Measurements from ENCODE around the gene CYP3A7. TPM values are rescaled to one million over a fixed set of nuclear protein-coding genes. Genes with fewer than 3 reads are reported as not detected.

CYP3A7 gene
- total and polyA plus RNA-seq, 2 of the 13 experiments (the other 11 are each of a cell fraction or from before 2014, with no cell fraction given), result 5.8 to 6.4 TPM

DNA sequence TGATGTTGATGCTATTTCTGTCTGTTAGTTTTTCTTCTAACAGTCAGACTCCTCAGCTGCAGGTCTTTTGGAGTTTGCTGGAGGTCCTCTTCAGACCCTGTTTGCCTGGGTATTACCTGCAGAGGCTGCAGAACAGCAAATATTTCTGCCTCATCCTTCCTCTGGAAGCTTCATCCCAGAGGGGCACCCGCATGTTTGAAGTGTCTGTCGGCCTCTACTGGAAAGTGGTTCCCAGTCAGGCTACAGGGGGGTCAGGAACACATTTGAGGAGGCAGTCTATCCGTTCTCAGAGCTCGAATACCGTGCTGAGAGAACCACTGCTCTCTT lies 41.9 kb downstream of the CYP3A7 start (continued):
- TF ChIP-seq SMYD3 (CRISPR knock-in tag; IDR thresholded peaks at IDR 0.05) (no peak), PHF21A (CRISPR knock-in tag; IDR thresholded peaks at IDR 0.05) (no peak), KLF11 (CRISPR knock-in tag; IDR thresholded peaks at IDR 0.05) (no peak), ZNF549 (CRISPR knock-in tag; IDR thresholded peaks at IDR 0.05) (no peak), ZNF432 (CRISPR knock-in tag; IDR thresholded peaks at IDR 0.05; ENCODE audit: borderline replicate concordance) (no peak), ZNF296 (CRISPR knock-in tag; conservative IDR thresholded peaks at IDR 0.05) (no peak), ZSCAN29 (CRISPR knock-in tag; conservative IDR thresholded peaks at IDR 0.05) (peak; percentile 73; the same call in 1 of the 2 replicates), ZNF607 (CRISPR knock-in tag; IDR thresholded peaks at IDR 0.05; ENCODE audit: borderline replicate concordance) (no peak), ZNF543 (CRISPR knock-in tag; IDR thresholded peaks at IDR 0.05) (peak; percentile 72; the same call in 1 of the 2 replicates), TP53 (CRISPR knock-in tag; conservative IDR thresholded peaks at IDR 0.05) (no peak), ZNF790 (CRISPR knock-in tag; IDR thresholded peaks at IDR 0.05; ENCODE audit: borderline replicate concordance) (peak; percentile 41; the same call in 1 of the 2 replicates), ZNF333 (CRISPR knock-in tag; IDR thresholded peaks at IDR 0.05; ENCODE audit: borderline replicate concordance) (no peak)
- TF ChIP-seq, protein P1, sequence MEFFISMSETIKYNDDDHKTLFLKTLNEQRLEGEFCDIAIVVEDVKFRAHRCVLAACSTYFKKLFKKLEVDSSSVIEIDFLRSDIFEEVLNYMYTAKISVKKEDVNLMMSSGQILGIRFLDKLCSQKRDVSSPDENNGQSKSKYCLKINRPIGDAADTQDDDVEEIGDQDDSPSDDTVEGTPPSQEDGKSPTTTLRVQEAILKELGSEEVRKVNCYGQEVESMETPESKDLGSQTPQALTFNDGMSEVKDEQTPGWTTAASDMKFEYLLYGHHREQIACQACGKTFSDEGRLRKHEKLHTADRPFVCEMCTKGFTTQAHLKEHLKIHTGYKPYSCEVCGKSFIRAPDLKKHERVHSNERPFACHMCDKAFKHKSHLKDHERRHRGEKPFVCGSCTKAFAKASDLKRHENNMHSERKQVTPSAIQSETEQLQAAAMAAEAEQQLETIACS (CRISPR knock-in tag; IDR thresholded peaks at IDR 0.05), result no peak
- TF ChIP-seq, protein P2, sequence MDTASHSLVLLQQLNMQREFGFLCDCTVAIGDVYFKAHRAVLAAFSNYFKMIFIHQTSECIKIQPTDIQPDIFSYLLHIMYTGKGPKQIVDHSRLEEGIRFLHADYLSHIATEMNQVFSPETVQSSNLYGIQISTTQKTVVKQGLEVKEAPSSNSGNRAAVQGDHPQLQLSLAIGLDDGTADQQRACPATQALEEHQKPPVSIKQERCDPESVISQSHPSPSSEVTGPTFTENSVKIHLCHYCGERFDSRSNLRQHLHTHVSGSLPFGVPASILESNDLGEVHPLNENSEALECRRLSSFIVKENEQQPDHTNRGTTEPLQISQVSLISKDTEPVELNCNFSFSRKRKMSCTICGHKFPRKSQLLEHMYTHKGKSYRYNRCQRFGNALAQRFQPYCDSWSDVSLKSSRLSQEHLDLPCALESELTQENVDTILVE (CRISPR knock-in tag; IDR thresholded peaks at IDR 0.05), result no peak
- TF ChIP-seq, protein P3, sequence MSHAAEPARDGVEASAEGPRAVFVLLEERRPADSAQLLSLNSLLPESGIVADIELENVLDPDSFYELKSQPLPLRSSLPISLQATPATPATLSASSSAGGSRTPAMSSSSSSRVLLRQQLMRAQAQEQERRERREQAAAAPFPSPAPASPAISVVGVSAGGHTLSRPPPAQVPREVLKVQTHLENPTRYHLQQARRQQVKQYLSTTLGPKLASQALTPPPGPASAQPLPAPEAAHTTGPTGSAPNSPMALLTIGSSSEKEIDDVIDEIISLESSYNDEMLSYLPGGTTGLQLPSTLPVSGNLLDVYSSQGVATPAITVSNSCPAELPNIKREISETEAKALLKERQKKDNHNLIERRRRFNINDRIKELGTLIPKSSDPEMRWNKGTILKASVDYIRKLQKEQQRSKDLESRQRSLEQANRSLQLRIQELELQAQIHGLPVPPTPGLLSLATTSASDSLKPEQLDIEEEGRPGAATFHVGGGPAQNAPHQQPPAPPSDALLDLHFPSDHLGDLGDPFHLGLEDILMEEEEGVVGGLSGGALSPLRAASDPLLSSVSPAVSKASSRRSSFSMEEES (CRISPR knock-in tag; IDR thresholded peaks at IDR 0.05), result no peak
- TF ChIP-seq, protein P4, sequence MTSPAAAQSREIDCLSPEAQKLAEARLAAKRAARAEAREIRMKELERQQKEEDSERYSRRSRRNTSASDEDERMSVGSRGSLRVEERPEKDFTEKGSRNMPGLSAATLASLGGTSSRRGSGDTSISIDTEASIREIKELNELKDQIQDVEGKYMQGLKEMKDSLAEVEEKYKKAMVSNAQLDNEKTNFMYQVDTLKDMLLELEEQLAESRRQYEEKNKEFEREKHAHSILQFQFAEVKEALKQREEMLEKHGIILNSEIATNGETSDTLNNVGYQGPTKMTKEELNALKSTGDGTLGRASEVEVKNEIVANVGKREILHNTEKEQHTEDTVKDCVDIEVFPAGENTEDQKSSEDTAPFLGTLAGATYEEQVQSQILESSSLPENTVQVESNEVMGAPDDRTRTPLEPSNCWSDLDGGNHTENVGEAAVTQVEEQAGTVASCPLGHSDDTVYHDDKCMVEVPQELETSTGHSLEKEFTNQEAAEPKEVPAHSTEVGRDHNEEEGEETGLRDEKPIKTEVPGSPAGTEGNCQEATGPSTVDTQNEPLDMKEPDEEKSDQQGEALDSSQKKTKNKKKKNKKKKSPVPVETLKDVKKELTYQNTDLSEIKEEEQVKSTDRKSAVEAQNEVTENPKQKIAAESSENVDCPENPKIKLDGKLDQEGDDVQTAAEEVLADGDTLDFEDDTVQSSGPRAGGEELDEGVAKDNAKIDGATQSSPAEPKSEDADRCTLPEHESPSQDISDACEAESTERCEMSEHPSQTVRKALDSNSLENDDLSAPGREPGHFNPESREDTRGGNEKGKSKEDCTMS (CRISPR knock-in tag; conservative IDR thresholded peaks at IDR 0.05), result no peak
- TF ChIP-seq, protein P5, sequence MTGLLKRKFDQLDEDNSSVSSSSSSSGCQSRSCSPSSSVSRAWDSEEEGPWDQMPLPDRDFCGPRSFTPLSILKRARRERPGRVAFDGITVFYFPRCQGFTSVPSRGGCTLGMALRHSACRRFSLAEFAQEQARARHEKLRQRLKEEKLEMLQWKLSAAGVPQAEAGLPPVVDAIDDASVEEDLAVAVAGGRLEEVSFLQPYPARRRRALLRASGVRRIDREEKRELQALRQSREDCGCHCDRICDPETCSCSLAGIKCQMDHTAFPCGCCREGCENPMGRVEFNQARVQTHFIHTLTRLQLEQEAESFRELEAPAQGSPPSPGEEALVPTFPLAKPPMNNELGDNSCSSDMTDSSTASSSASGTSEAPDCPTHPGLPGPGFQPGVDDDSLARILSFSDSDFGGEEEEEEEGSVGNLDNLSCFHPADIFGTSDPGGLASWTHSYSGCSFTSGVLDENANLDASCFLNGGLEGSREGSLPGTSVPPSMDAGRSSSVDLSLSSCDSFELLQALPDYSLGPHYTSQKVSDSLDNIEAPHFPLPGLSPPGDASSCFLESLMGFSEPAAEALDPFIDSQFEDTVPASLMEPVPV (CRISPR knock-in tag; IDR thresholded peaks at IDR 0.05), result no peak
- TF ChIP-seq, protein P6, sequence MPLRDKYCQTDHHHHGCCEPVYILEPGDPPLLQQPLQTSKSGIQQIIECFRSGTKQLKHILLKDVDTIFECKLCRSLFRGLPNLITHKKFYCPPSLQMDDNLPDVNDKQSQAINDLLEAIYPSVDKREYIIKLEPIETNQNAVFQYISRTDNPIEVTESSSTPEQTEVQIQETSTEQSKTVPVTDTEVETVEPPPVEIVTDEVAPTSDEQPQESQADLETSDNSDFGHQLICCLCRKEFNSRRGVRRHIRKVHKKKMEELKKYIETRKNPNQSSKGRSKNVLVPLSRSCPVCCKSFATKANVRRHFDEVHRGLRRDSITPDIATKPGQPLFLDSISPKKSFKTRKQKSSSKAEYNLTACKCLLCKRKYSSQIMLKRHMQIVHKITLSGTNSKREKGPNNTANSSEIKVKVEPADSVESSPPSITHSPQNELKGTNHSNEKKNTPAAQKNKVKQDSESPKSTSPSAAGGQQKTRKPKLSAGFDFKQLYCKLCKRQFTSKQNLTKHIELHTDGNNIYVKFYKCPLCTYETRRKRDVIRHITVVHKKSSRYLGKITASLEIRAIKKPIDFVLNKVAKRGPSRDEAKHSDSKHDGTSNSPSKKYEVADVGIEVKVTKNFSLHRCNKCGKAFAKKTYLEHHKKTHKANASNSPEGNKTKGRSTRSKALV (CRISPR knock-in tag; IDR thresholded peaks at IDR 0.05), result no peak
- TF ChIP-seq, protein P7, sequence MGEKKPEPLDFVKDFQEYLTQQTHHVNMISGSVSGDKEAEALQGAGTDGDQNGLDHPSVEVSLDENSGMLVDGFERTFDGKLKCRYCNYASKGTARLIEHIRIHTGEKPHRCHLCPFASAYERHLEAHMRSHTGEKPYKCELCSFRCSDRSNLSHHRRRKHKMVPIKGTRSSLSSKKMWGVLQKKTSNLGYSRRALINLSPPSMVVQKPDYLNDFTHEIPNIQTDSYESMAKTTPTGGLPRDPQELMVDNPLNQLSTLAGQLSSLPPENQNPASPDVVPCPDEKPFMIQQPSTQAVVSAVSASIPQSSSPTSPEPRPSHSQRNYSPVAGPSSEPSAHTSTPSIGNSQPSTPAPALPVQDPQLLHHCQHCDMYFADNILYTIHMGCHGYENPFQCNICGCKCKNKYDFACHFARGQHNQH (CRISPR knock-in tag; IDR thresholded peaks at IDR 0.05), result no peak; the same call in 1 of the 2 replicates
